Stimulated activated naive CD4-positive, alpha-beta T cell (primary cell): ENCODE measurements around the gene LIPK.
A peak's percentile ranks its signal among the peaks of the same experiment; 100 is the strongest.
"Not testable (repeated sequence)": the region's sequence is repeated elsewhere in the genome, so short reads cannot be mapped to it uniquely, and the experiment has no call there.

ENCODE experiments used
- DNase-seq, 6 experiments: peaks; one replicate each; lab custom pipeline; 2025; lab: John Stamatoyannopoulos, UW

LIPK gene, protein sequence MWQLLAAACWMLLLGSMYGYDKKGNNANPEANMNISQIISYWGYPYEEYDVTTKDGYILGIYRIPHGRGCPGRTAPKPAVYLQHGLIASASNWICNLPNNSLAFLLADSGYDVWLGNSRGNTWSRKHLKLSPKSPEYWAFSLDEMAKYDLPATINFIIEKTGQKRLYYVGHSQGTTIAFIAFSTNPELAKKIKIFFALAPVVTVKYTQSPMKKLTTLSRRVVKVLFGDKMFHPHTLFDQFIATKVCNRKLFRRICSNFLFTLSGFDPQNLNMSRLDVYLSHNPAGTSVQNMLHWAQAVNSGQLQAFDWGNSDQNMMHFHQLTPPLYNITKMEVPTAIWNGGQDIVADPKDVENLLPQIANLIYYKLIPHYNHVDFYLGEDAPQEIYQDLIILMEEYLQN

DNA sequence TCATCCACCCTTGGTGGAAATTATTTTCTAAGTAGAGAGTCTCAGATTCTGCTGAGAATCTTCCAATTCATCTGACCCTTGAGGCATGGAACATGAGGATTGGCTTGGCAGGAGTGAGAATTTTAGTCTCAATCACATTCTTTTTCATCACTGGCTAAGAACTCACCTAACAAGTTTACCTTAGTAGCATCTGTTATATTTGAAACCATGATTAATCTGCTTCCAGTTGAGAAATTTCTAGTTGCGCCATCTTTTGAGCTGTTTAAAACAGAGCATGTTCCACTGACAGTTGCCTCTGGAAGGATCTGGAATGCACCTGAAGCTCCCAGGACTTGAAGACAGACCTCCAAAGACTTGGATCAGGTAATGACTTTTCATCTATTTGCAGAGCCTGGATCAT lies at the start of gene LIPK:
Gene LIPK (plus strand): TSS at position 292 of the 400 bp plus-strand sequence. CDS start 18,295 bp downstream, outside the sequence.
- DNase-seq, result no peak

DNA sequence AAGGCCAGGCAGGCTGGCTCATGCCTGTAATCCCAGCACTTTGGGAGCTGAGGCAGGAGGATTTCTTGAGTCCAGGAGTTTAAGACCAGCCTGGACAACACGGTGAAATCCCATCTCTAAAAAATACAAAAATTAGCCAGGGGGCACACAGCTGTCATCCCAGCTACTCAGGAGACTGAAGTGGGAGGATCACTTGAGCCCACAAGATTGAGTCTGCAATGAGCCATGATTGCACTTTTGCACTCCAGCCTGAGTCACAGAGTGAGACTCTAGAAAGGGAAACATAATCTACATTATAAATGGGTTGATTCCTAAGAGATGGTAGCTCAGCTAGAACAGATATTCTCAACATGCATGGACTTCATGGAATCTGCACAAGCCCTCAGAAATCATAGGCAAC lies 48.1 kb upstream of the LIPK start:
- DNase-seq, result no peak

DNA sequence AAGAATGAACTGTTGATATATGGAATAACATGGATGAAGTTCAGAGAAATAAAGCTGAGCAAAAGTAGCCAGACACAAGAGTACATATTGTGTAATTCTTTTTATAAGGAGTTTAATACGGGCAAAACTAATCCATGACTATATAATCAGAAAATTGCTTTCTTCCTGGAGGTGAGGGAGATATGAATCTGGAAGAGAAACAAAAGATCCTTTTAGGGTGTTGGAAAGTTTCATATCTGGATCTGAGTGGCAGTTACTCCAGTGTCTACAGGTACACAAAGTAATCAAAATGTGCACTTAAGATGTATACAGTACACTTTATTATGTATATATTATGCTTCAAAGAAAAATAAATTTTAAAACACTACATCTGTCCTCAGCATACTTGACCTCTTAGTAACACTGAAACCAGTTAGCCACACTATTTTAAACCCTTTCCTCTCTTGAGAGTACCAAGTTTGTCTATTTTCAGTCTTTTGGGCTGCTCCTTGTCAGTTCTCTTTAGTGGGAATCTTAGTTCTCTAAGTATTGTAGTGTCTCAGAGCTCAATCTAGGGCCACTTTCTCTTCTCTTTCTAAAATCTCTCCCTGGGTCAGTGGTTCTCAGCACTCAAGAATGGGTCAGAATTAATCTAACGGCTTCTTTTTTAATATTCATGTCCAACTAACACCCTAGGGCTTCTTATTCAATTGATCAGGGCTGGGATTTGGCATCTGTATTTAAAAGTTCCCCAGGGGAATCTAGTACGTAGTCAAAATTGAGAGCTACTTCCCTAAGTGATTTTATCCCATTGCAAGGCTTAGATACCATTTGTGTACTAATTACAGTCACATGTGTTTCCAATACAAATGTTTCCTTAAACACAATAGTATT lies 46.1 kb upstream of the LIPK start:
- DNase-seq, result no peak

DNA sequence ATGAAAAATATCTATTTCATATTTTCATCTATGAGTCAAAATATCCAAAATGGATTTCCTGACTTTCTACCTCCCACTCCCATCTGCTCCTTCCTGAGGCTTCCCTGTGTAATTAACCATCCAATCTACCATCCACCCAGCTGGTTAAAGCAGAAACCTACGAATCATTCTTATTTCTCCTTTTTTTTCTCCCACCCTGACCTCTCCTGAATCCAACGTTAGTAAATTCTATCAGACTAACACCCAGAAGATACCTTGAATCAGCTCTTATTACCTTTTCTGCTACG lies 45.5 kb upstream of the LIPK start:
- DNase-seq, result no peak

DNA sequence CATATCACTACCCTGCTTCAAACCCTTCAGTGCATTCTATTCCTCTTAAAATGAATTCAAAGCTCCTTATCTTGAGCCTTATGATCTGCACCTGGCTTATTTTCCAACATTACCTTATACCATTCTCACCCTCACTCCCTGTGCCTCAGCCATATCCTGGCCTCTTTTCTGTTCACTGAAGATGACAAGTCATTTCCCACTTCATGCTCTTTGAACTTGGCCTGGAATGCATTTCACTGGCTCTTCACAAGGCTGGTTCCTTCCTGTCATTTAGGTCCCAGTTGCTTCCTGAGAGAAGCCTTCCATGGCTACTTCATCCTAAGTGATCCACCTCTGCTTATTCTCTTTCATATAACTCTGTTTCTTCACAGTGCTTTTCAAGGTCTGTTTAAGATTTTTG lies 45.0 kb upstream of the LIPK start:
- no peak for DNase-seq

DNA sequence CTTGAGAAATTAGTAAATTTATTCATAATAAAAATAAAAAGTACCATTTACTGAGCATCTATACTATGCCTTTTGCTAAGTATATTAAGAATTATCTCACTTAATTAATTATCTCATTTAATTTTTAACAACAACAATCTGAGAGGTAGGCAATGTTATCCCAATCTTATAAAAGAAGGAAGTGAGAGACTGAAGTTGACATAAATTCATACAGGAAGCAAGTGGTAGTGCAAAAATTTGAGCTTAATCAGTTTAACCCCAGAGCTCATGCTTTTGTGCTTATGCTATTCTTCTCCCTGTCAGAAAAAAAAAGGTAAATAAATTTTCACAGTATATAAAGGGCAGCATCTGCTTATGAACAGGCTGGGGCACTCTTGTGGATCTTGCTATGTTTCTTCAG lies 44.5 kb upstream of the LIPK start:
- DNase-seq, result no peak

DNA sequence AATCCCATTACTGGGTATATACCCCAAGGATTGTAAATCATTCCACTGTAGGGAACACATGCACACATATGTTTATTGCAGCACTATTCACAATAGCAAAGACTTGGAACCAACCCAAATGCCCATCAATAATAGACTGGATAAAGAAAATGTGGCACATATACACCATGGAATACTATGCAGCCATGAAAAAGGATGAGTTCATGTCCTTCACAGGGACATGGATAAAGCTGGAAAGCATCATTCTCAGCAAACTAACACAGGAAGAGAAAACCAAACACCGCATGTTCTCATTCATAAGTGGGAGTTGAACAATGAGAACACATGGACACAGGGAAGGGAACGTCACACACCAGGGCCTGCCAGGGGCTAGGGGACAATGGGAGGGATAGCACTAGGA lies 42.9 kb upstream of the LIPK start:
- not testable (repeated sequence) for DNase-seq

DNA sequence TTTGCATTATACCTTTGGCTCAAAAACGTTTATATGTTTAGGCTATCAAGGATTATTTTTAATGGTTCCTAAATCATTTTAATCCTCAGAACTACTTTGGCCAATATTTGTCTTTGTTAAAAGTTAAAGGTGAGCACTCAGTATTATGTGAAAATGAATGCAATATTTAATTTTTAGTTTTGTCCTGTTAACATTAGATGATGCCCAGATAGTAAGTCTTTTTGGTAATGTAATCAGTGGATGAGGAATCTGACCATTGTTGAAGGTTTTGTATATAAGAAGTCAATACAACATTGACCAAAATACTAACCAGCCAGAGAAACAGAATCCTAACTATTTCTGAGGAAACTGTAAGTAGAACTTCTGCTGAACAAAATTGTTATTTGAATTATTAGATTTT lies 41.9 kb upstream of the LIPK start, which contains the start of gene LIPF:
Gene LIPF (plus strand): TSS at position 301 of the 400 bp plus-strand sequence. CDS start 2,856 bp downstream, outside the sequence.
- DNase-seq, result no peak

DNA sequence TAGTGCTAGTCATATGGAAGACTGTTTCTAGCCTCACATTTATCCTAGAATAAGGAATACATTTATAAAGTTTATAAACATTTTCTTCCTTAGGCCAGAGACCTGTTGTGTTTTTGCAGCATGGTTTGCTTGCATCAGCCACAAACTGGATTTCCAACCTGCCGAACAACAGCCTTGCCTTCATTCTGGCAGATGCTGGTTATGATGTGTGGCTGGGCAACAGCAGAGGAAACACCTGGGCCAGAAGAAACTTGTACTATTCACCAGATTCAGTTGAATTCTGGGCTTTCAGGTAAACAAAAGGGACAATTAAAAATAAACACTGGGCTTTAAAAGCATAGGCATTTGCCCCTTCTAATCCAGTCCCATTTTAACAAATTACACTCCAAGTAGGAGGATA lies 37.6 kb upstream of the LIPK start:
- DNase-seq, result no peak

DNA sequence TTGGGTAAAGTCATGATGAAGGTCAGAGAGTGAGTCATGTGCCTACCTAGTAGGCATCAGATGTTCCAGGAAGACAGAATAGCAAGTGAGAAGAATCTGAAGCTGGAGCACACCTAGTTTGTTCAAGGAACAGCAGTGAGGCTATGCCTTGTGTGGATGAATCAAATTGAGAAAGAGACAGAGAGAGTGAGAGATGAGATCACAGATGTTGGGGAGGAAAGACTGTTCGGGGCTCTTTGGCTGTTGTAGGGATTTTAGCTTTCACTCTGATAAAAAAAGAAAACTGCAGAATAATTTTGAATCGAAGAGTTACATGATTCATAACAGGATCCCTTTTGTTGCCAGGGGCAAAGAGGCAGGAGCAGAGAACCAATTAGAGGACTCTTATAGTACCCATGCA lies 35.6 kb upstream of the LIPK start:
- no peak for DNase-seq

DNA sequence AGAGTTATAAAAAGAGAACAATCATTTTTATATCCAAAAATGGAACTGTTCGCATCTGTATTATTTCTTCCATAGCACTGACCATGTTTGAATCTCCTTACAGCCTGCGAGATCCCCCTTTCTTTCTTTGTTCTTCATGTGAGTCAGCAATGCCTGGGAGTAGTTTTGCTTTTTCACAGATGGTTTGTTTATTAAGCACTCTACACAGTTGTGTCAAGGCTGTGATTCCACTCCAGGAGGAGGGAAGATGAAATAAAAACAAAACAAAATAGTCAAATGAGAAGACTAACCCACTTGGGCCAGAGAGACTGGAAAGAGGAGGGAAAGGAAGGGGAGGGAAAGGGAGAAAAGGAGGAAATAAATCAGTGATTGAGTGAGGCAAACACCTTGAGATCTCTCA lies 34.0 kb upstream of the LIPK start:
- DNase-seq, result no peak

DNA sequence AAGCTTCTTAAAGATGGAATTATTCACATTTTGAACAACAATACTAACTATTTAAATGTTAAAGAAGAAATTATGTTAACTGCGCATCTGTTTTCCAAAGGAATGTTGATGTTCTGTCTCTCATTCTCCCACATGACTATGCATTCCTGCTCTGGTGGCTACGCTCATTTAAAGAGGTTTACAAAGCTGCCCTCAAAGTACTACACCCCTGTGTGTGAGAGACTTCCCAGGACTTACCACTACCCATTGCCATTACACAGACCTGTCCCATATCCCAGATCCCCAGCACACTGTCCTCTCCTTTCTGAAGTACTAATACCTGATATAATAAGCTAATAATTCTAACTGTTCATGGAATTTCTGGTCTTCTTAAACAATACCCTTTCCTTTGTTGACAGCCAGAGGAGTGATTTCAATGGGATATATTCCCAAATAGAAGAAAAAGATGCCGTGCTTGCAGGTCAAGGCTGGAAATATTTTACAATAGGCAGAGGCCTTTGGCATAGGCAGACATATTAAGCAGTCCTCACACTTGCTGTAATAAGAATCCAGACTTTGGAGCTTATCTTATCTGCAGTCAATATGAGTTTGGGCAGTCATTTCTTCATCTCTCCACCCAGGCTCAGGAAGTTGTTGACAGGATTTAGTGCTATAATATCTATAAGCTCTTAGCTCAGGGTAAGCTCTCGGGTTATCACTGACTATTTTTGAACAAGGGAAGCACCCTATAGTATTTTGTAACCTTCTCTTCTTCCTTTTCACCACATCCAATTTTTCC lies 29.6 kb upstream of the LIPK start:
- DNase-seq, result no peak

DNA sequence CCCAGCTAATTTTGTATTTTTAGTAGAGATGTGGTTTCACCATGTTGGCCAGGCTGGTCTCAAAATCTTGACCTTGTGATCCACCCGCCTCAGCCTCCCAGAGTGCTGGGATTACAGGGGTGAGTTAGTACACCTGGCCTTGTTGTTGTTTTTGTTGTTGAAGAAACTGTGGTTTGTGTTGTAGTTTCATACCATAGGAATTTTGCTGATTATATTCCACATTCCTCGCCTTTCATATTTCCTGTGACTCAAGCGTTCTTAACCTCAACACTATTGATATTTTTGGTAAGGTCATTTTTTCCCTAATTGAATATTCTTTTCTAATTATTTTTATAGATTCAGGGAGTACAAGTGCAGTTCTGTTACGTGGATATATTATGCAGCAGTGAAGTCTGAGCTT lies 25.1 kb upstream of the LIPK start:
- no peak for DNase-seq

DNA sequence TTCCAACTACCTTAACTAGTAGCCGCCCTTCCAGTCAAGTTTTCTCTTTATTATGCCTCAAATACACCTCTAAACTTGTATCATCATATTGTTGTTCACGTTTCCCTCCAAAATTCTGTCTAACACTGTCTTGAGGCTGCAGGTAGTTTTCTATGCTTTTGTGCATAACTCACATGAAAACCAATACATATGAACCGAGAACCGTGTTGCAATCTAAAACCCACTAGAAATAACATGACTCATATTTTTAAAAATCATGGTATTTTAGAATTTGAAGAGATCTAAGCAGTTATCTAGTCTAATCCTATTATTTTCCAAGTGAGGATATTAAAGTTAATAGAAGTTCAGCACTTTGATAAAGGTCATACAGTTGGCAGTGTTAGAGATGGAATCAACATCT lies 23.6 kb upstream of the LIPK start:
- no peak for DNase-seq

DNA sequence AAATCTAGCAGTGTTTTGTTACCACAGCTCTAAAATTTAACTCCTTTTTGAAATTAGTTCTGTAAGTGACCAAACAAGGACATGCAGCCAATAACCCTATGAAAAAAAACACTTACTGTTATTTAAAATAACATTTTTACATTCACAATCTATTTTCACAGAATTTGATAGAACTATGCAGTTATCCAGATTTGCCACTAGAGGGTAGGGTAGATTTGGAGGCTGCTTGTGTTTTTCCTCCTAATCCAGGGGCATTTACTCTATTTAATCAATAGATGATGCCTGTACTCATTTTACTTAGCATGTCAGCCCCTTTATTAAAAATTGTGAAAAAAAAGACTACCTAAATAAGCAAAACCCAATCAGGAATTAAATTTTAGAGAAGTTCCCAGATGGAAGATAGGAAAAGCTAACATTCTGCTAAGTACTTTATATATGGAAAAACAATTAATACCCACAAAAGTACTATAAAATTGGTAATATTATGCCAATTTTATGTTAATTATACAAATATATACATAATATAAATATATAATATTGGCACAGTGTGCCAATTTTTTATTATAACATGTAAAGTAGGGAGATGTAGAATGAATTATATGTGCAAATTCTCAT lies 18.1 kb upstream of the LIPK start:
- peak in 2 of 6 experiments; percentile 15 to 18 for DNase-seq

DNA sequence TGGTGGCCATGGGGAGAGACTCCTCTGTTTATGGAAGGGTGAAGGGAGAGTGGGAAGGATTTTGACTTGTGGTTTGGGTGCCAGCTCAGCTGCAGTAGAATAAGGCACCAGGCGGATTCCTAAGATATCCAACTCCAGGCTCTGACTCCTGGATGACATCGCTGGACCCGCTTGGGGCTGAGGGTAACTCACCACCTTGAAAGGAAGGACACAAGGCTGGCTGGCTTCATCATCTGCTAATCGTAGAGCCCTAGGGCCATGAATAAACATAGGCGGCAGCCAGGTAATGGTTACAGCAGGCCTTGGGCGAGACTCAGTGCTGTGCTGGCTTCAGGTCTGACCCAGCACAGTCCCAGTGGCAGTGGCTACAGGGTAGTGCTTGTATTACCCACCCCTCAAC lies 16.7 kb upstream of the LIPK start:
- no peak for DNase-seq

DNA sequence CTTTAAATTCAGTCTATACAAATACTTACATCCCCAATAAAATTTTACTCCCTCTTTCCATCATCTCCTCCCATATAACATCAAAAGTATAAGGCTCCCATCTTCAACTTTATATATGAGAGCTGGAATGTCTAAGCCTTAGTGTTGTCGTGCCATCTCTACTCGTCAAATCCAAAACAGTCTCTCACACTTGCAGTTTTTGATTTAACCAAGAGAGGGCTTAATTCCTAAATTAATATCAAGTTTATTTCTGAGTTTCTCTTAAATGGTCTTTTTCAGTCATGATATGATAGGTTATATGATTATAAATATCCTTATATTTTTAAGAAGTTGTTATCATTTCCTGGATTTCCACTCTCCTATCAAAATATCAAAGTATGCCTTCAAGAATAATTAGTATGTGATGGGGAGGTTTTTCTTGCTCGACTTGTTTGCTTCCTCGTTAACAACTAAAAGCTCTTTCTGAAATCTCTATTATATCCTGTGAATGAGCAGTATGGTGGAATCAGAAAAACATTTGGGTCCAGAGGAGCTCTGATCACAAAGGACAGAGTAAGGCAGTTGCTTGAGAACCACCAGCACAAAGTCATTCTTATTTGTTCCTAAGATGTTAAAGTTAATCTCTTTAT lies 12.5 kb upstream of the LIPK start:
- no peak for DNase-seq

DNA sequence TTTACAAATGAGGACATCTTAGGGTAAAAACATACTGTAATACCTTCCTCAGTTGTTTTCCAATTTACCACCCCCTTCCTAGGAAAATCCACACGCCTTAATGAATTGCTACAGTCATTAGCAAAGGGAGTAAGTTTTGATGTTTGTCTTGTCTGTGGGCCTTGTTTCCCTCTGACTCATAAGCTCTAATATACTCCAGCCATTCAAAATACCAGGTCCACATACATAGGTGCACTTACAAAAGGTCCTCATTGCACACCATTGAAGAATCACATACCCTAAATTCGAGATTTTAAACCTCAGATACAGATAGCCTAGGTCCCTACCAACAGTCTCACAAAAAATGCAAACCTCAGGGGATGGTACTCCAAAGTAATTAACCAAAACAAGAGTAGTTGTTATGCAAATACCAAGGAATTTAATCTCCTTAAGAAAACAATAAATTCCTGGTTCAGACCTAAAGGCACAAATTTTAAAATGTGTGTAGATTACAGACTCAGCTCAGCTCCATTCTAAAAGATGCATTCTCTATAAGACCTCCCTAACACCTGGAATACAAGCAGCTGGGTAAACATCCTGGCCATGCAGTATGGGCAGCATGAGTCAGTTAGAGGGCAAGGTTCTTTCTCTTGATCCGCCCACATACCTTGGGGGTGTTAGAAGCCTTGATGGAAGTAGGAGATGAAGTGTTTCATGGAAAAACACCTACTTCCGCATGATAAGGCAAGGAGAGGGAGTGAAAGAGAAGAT lies 3.0 kb upstream of the LIPK start:
- no peak for DNase-seq

DNA sequence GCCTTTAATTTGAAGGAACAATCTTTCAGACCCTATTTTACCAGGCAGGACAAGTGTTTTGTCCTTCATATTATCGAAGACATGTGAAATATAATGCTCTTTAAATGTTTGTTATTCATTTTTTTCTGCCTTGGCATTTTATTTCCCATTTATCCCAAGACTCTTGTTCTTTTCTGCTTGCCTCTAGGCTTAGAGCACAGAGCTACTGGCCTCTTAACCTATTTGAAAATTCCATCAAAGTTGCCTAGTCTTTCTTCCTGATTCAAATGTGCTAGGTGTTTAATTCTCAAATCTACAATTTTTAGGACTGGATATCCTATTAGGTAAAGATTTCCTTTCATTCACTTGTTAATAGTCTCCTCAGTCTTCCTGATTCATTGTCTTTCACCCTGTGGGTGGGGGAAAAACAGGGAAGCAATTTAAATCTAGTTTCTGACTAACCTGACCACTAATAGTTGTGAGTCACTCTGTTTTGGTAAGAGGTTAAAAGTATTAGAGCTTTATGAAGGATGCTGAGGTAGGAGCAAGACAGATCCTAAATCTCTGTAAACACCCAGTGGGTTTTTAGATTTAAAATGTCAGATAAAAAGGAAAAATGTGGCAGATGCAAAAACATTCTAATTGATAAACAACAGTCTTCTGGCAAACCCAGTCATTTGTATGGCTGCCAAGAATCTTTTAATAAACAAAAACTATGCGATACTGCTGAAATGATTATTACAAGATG lies 1.5 kb downstream of the LIPK start:
- no peak for DNase-seq

DNA sequence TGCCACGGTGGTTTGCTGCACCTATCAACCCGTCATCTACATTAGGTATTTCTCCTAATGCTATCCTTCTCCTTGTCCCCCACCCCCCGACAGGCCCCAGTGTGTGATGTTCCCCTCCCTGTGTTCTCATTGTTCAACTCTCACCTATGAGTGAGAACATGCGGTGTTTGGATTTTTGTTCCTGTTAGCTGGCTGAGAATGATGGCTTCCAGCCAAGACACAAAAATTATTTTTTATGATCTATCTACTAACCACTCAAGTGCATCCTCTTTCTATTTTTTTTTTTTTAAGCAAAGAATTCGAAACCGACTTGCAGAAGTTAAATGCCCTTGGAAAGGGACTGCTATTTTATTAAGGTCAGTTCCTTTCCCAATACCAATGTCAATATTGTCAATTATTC lies 3.3 kb downstream of the LIPK start:
- DNase-seq, result not testable (repeated sequence)
